Heart right ventricle (tissue), 16 donors: ENCODE results near the gene UBE2M. TPM values are rescaled to one million over a fixed set of nuclear protein-coding genes. Genes with fewer than 3 reads are reported as not detected.

ENCODE experiments used
- ATAC-seq, 8 donors: fragments of 200-7000 bp; cut with Tn5 transposase; one replicate each; pipeline ENCODE4 v1.9.1; 2020; ENCODE audit warnings: mild to moderate bottlenecking in 8 of 8, moderate library complexity in 8 of 8, moderate number of reproducible peaks in 1 of 8
- DNase-seq, 2 donors: peaks; one replicate each; pipeline ENCODE4 v3.0.0-alpha.2; 2020
- H3K27ac ChIP-seq, 10 donors: fragments of 200-600 bp; sonication (generic) in 2 of 10; one replicate each; pipeline versions ENCODE4 v1.5.0 to v1.8.0; 2020 to 2022; ENCODE audit warnings: mild to moderate bottlenecking in 3 of 10
- H3K27me3 ChIP-seq, 7 donors: fragments of 200-600 bp; one replicate each; pipeline ENCODE4 v1.8.0; 2021 to 2022; ENCODE audit warnings: mild to moderate bottlenecking in 2 of 7
- H3K36me3 ChIP-seq, 9 donors: fragments of 200-600 bp; sonication (generic) in 1 of 9; one replicate each; pipeline versions ENCODE4 v1.5.0 to v1.8.0; 2020 to 2022; ENCODE audit warnings: mild to moderate bottlenecking in 2 of 9
- H3K4me1 ChIP-seq, 9 donors: fragments of 200-600 bp; sonication (generic) in 1 of 9; one replicate each; pipeline versions ENCODE4 v1.5.0 to v1.8.0; 2020 to 2022; ENCODE audit warnings: mild to moderate bottlenecking in 4 of 9
- H3K4me3 ChIP-seq, 10 donors: fragments of 200-600 bp; sonication (generic) in 2 of 10; one replicate each; pipeline versions ENCODE4 v1.5.0 to v1.8.0; 2020 to 2022; ENCODE audit warnings: mild to moderate bottlenecking in 7 of 10, moderate library complexity in 2 of 10
- H3K9me3 ChIP-seq, 11 donors: fragments of 200-600 bp in 10 of 11; sonication (generic) in 2 of 11; one replicate each; pipeline versions ENCODE4 v1.5.0 to v1.8.0; 2013 to 2022; ENCODE audit warnings: mild to moderate bottlenecking in 2 of 11, control low read depth in 1 of 11, moderate library complexity in 1 of 11
- CTCF ChIP-seq, 9 donors: fragments of 200-600 bp; sonication (generic) in 2 of 9; IDR thresholded peaks; one replicate each; pipeline versions ENCODE4 v1.5.0 to v1.8.0; 2021 to 2022; ENCODE audit warnings: antibody characterized with exemption in 9 of 9, mild to moderate bottlenecking in 5 of 9, moderate library complexity in 1 of 9
- WGBS, 2 donors: extraction: QIAGEN DNeasy Blood & Tissue Kit; methylation state at CpG; one replicate each; pipeline ENCODE4 v1.1.7; 2013; ENCODE audit warnings: inconsistent platforms in 1 of 2; 5-methylcytosine and 5-hydroxymethylcytosine counted together
- intact Hi-C, 10 donors: fragments of 100-400 bp; cut with DNase I; formaldehyde crosslinking; loops; one replicate each; pipeline versions ENCODE4 v1.11.1 to v1.14.2; 2022
- polyA plus RNA-seq, 2 donors: library from polyadenylated mRNA; stranded (reverse); fragments of 200-250 nt; gene quantifications; one replicate each; pipeline ENCODE4 v1.2.3, GENCODE V29; 2013
- total RNA-seq, 10 donors: library from RNA; stranded (reverse); fragmentation: NEBNext Ultra II Directional in 3 of 10; extraction: Animal tissue kit (Norgen Biotek cat#: 25700) in 3 of 10; gene quantifications; one replicate each; pipeline versions ENCODE4 v1.2.1 to v1.2.4, GENCODE V29; 2021 to 2023
- donor health status: Arrhythmogenic right ventricular cardiomyopathy.
- donor health status: ischemic (EF 13 %, LVEDD 7.1; RV severe dilation, severe dysfunction).
- donor health status: healthy with polysubstance abuse.
- donor health status: DM: no; HTN: yes; CAD: no.
- donor health status: DM: no; HTN: no; CAD: no.
- donor health status: ischemic (EF 25% LVEDD 6.9; RV normal size, moderate dysfunction).
- donor health status: ischemic (EF 25% LVEDD 5.7; RV mildly dilated, moderate dysfunction).
- donor health status: healthy.
- donor health status: DM: yes; HTN: yes; CAD: no.
- donor health status: Ischemic cardiomyopathy.
- donor health status: ischemic (EF 35%, LVEDD 5.7; RV mildly dilated, moderate dysfunction).
- donor health status: nonischemic (EF 11% LVEDD 7.7; RV severe dilation, severe dysfunction).
- donor health status: DM: yes; HTN: yes; CAD: no.
- donor health status: PGD.
- donor health status: ischemic (EF 29% LVEDD 5.4; RV normal size, mild dysfunction).
- donor health status: nonischemic (EF 23%, LVEDD 6.1; RV moderate dilation, normal function).

The UBE2M gene
- total and polyA plus RNA-seq, 12 donors = 45.4 to 146 (median 118) TPM

- Histone ChIP-seq H3K4me3 (peak overlapping the region; percentile 14 to 53 (median 38)), H3K4me1 (peaks cover 3 to 17% (median 13%) of the 10 kb centered on the region in 9 donors), H3K27ac (peak overlapping the region in 9 of 10 donors; percentile 1 to 67 (median 45)), H3K27me3 (peaks cover 0 to 22% (median 16%) of the 10 kb centered on the region in 7 donors), H3K9me3 (no peaks in the 10 kb centered on the region), H3K36me3 (no peaks in the 10 kb centered on the region)
- WGBS, 2 donors = 1 to 3% methylated on average over 52 to 55 of the region's 55 CpGs
- intact Hi-C loops = no loop called here
- no peak for TF ChIP-seq CTCF (IDR thresholded peaks at IDR 0.05)
- peak; percentile 53 to 54 for DNase-seq
- peak; percentile 79 to 93 (median 90) for ATAC-seq
Observed at GRCh38 chr19:58538257-58539168, 19.9 kb downstream of the UBE2M start.

- no peak overlapping the region for H3K27ac ChIP-seq
- 88 to 90% methylated on average over 8 of the region's 8 CpGs for WGBS, 2 donors
Observed at GRCh38 chr19:58536852-58537798, 21.3 kb downstream of the UBE2M start.

GRCh38 chr19:58535857-58536256, 22.6 kb downstream of the UBE2M start:
- H3K27me3 ChIP-seq = peaks cover 0 to 22% (median 17%) of the 10 kb centered on the region in 7 donors

More at GRCh38 chr19:58536852-58537798, 21.3 kb downstream of the UBE2M start:
- Histone ChIP-seq H3K4me1 (peaks cover 0 to 11% (median 8%) of the 10 kb centered on the region in 9 donors), H3K27me3 (peaks cover 0 to 22% (median 17%) of the 10 kb centered on the region in 7 donors), H3K9me3 (no peaks in the 10 kb centered on the region), H3K36me3 (no peaks in the 10 kb centered on the region), H3K4me3 (no peak overlapping the region)
- DNase-seq (no peak), ATAC-seq (peak in 2 of 8 donors; percentile 24 to 57)
- intact Hi-C loops = no loop called here
- no peak for TF ChIP-seq CTCF (IDR thresholded peaks at IDR 0.05)

More at GRCh38 chr19:58535857-58536256, 22.6 kb downstream of the UBE2M start:
- no peak for TF ChIP-seq CTCF (IDR thresholded peaks at IDR 0.05)
- intact Hi-C loops = no loop called here
- Histone ChIP-seq H3K27ac (no peak overlapping the region), H3K9me3 (no peaks in the 10 kb centered on the region), H3K4me1 (peaks cover 0 to 11% (median 8%) of the 10 kb centered on the region in 9 donors), H3K36me3 (no peaks in the 10 kb centered on the region), H3K4me3 (no peak overlapping the region)
- DNase-seq (no peak), ATAC-seq (no peak)
- WGBS, 2 donors = 92 to 97% methylated on average over 3 of the region's 3 CpGs
